WERI-Rb-1 (cell line): ENCODE measurements around the gene SHISA9.

ENCODE experiments used
- DNase-seq: peaks from one replicate; pipeline ENCODE4 v3.0.0-alpha.2; 2020
- H3K27ac ChIP-seq: fragments of 250-450 bp; sonication (Bioruptor Pico); 2 replicates; pipeline ENCODE4 v1.5.1; 2020; ENCODE audit warnings: mild to moderate bottlenecking, moderate library complexity
- H3K27me3 ChIP-seq: fragments of 250-450 bp; sonication (Bioruptor Pico); 2 replicates; pipeline ENCODE4 v1.5.1; 2021; ENCODE audit warnings: mild to moderate bottlenecking, low read depth, moderate library complexity; ENCODE audit not compliant: insufficient read depth, severe bottlenecking
- H3K36me3 ChIP-seq: fragments of 250-450 bp; sonication (Bioruptor Pico); 2 replicates; pipeline ENCODE4 v1.5.1; 2020; ENCODE audit warnings: mild to moderate bottlenecking, moderate library complexity
- H3K4me3 ChIP-seq: 2 replicates; pipeline ENCODE4 v1.5.1; 2011; ENCODE audit warnings: low read depth, mild to moderate bottlenecking, control low read depth, low read length
- H3K9me3 ChIP-seq: fragments of 250-450 bp; sonication (Bioruptor Pico); 2 replicates; pipeline ENCODE4 v1.5.1; 2021; ENCODE audit warnings: mild to moderate bottlenecking, moderate library complexity; ENCODE audit not compliant: severe bottlenecking
- CTCF ChIP-seq: IDR thresholded peaks from 2 replicates; pipeline ENCODE4 v1.5.1; 2011; ENCODE audit warnings: low read depth, mild to moderate bottlenecking, control low read depth, inconsistent platforms, low read length

SHISA9 gene

DNA sequence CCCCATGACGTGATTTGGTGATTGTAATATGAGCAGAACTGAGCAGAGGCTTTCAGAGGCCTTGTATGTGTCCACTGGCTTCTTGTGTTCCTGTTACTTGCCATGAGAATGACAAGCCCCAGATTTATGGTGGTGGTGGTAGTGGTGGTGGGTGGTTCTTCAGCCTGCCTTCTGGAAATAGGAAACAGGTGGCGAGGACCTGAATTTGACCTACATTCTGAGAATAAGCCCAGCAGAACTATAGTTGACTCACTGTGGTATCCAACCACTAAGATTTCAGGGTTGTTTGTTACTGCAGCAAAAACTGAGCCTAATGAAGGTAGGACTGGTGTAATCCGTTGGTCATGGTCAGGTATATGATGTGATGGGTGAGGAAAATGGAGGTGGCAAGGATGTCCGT lies 93.0 kb downstream of the SHISA9 start:
- Histone ChIP-seq H3K9me3 (no peaks in the 10 kb centered on the region), H3K4me3 (no peak overlapping the region), H3K36me3 (no peaks in the 10 kb centered on the region), H3K27ac (no peak overlapping the region), H3K27me3 (no peaks in the 10 kb centered on the region)
- no peak for DNase-seq
- no peak for TF ChIP-seq CTCF

- H3K36me3 ChIP-seq: no peaks in the 10 kb centered on the region
- no peak for TF ChIP-seq CTCF
- H3K9me3 ChIP-seq: no peaks in the 10 kb centered on the region
- no peak overlapping the region for H3K27ac ChIP-seq
- no peak for DNase-seq
- H3K27me3 ChIP-seq: no peaks in the 10 kb centered on the region
- H3K4me3 ChIP-seq: no peak overlapping the region
Measured at GRCh38 chr16:12995721-12996372, 94.4 kb downstream of the SHISA9 start.

GRCh38 chr16:12998361-12999085 lies 97.1 kb downstream of the SHISA9 start:
- no peaks in the 10 kb centered on the region for H3K36me3 ChIP-seq
- H3K27ac ChIP-seq: no peak overlapping the region
- no peak overlapping the region for H3K4me3 ChIP-seq
- H3K27me3 ChIP-seq: no peaks in the 10 kb centered on the region
- no peak for DNase-seq
- no peaks in the 10 kb centered on the region for H3K9me3 ChIP-seq
- TF ChIP-seq CTCF: no peak

GRCh38 chr16:12999368-12999767 lies 98.0 kb downstream of the SHISA9 start:
- TF ChIP-seq CTCF: no peak
- no peak for DNase-seq
- Histone ChIP-seq H3K9me3 (no peaks in the 10 kb centered on the region), H3K27ac (no peak overlapping the region), H3K4me3 (no peak overlapping the region), H3K36me3 (no peaks in the 10 kb centered on the region), H3K27me3 (no peaks in the 10 kb centered on the region)

- Histone ChIP-seq H3K27me3 (no peaks in the 10 kb centered on the region), H3K27ac (no peak overlapping the region), H3K4me3 (no peak overlapping the region), H3K9me3 (no peaks in the 10 kb centered on the region), H3K36me3 (no peaks in the 10 kb centered on the region)
- TF ChIP-seq CTCF: no peak
- DNase-seq: no peak
Measured at GRCh38 chr16:13005721-13006247, 104.4 kb downstream of the SHISA9 start.
